ENCODE data around the gene MMP28. TPM values are rescaled to one million over a fixed set of nuclear protein-coding genes. Genes with fewer than 3 reads are reported as not detected.

MMP28 gene
- total and polyA plus RNA-seq, 7 experiments from 2014 or later: 2.9 to 33.1 (median 14.8) TPM; not detected in 1

GRCh38 chr17:35763767-35764122, 31.7 kb downstream of the MMP28 start:
- no peaks in the 10 kb centered on the region for H3K9me3 ChIP-seq (ENCODE audit: control insufficient read depth in 2 of 3, low read length in 3 of 3)

DNA sequence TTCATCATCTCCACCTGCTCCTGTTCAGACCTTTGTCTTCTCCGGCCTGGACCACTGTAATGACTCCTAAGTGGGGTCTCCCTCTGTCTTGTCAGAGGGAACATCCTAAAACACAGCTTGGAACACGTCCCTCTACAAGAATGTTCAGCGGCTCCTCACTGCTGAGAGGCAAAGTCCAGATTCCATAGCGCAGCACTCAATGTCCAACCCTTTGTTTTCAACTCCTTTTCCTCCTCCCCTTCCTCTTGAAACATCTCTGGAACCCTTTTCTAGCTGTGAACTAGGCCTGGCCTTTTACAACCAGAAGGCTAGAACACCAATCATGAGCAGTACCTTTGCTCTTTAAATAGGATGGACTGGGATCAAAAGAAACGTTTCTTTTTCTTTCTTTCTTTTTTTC, 33.8 kb downstream of the MMP28 start:
- intact Hi-C loops (cut with micrococcal nuclease): loop anchor here in 1 of 2 donors (5.0 kb wide), 1 partner anchor 171 kb away; the partner anchor contains the start of gene RDM1
- no peaks in the 10 kb centered on the region for H3K27me3 ChIP-seq (ENCODE audit: control insufficient read depth in 2 of 2, insufficient read depth in 2 of 2, low read length in 2 of 2)
- H3K4me1 Mint-ChIP-seq: peaks cover 0 to 10% (median 8%) of the 10 kb centered on the region in 7 donors

More at GRCh38 chr17:35763767-35764122, 31.7 kb downstream of the MMP28 start:
- H3K27ac Mint-ChIP-seq: no peak overlapping the region
- ChIA-PET CTCF (interaction anchor here (0.7 to 13.0 kb wide), 28 partner anchors 12 to 623 kb away, joined by 3 to 222 read pairs (median 6); partner anchors contain the start of genes MMP28 and TAF15), POLR2A (interaction anchor here (0.6 to 5.0 kb wide), 10 partner anchors 9 to 1235 kb away, joined by 3 to 108 read pairs (median 5); partner anchors contain the start of genes MMP28 and TAF15)
- peaks cover 0 to 21% (median 0%) of the 10 kb centered on the region in 5 donors for H3K27me3 Mint-ChIP-seq
- intact Hi-C loops (cut with micrococcal nuclease): loop anchor here (1.0 to 5.0 kb wide), 3 partner anchors 41 to 169 kb away; partner anchors contain the start of genes TAF15 (in 2 of the 2) and RDM1 (in 1 of the 2)
- peak overlapping the region; percentile 27 to 99 (median 92) for H3K4me3 Mint-ChIP-seq
- H3K36me3 Mint-ChIP-seq: no peaks in the 10 kb centered on the region
- no peaks in the 10 kb centered on the region for H3K27me3 ChIP-seq (ENCODE audit: control insufficient read depth in 2 of 2, insufficient read depth in 2 of 2, low read length in 2 of 2)
- peaks cover 0 to 2% (median 0%) of the 10 kb centered on the region in 11 donors for H3K9me3 Mint-ChIP-seq
- peak overlapping the region; percentile 92 for H3K4me3 ChIP-seq (ENCODE audit: low read length)
- H3K4me1 Mint-ChIP-seq: peaks cover 0 to 10% (median 8%) of the 10 kb centered on the region in 7 donors
- DNase-seq (no peak), ATAC-seq (no peak)
- H3K27ac ChIP-seq (ENCODE audit: low read depth, low read length): peak overlapping the region; percentile 50
- peaks cover 0 to 9% of the 10 kb centered on the region in 2 donors for H3K4me1 ChIP-seq (ENCODE audit: control insufficient read depth in 2 of 2, insufficient read depth in 2 of 2, low read length in 2 of 2)
- H3K36me3 ChIP-seq (ENCODE audit: control insufficient read depth in 2 of 3, insufficient read depth in 3 of 3, low read length in 3 of 3): no peaks in the 10 kb centered on the region

DNA sequence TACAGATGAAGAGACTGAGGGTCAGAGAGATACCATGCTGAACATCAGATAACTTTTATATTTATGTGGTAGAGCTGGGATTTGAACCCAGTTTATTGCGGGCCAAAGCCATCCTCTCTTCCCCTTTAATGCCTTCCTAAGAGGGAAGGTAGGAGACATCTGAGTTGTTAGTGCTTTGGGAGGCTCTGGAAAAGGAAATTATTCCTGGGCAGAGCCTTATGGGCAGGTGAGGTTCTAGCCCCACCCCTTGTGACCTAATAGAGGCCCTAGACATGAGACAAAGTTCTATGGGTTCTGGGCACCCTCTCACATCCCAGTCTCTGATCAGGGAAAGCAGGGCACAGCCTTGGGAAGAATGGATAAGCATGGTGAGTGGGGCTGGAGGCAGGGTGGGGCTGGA, 34.9 kb downstream of the MMP28 start, which contains the start of gene C17orf50:
TSS of gene C17orf50 (plus strand) at position 301 of the 400 bp plus-strand sequence. CDS start at position 356, 55 bp downstream.
- intact Hi-C loops (cut with micrococcal nuclease): loop anchor here in 1 of 2 donors (5.0 kb wide), 1 partner anchor 172 kb away; the partner anchor contains the start of gene RDM1
- H3K4me1 ChIP-seq (ENCODE audit: control insufficient read depth in 2 of 2, insufficient read depth in 2 of 2, low read length in 2 of 2): peaks cover 0 to 9% of the 10 kb centered on the region in 2 donors
- peaks cover 0 to 15% (median 0%) of the 10 kb centered on the region in 5 donors for H3K27me3 Mint-ChIP-seq
- peak within 1 kb of the TSS in 1 of 10 donors; percentile 30 for H3K4me3 Mint-ChIP-seq
- H3K9me3 ChIP-seq (ENCODE audit: control insufficient read depth in 2 of 3, low read length in 3 of 3): no peaks in the 10 kb centered on the region
- no peak for ATAC-seq
- H3K4me3 ChIP-seq (ENCODE audit: low read length): no peak within 1 kb of the TSS
- no peaks in the 10 kb centered on the region for H3K36me3 Mint-ChIP-seq
- H3K27ac Mint-ChIP-seq: peak within 1 kb of the TSS in 1 of 9 donors; percentile 51
- H3K27me3 ChIP-seq (ENCODE audit: control insufficient read depth in 2 of 2, insufficient read depth in 2 of 2, low read length in 2 of 2): no peaks in the 10 kb centered on the region
- POLR2A ChIA-PET: interaction anchor here (1.7 kb wide), 1 partner anchor 48 kb away, joined by 10 read pairs; the partner anchor contains the start of gene TAF15
- DNase-seq: no peak
- H3K9me3 Mint-ChIP-seq: peaks cover 0 to 2% (median 0%) of the 10 kb centered on the region in 11 donors
- peaks cover 0 to 10% (median 8%) of the 10 kb centered on the region in 7 donors for H3K4me1 Mint-ChIP-seq
- CTCF ChIA-PET: interaction anchor here (13.0 kb wide), 1 partner anchor 48 kb away, joined by 222 read pairs; the partner anchor contains the start of gene TAF15
- H3K36me3 ChIP-seq (ENCODE audit: control insufficient read depth in 2 of 3, insufficient read depth in 3 of 3, low read length in 3 of 3): no peaks in the 10 kb centered on the region
- no peak within 1 kb of the TSS for H3K27ac ChIP-seq (ENCODE audit: low read depth, low read length)

More for the DNA sequence above, 33.8 kb downstream of the MMP28 start:
- ChIA-PET POLR2A (interaction anchor here (1.7 kb wide), 1 partner anchor 47 kb away, joined by 10 read pairs; the partner anchor contains the start of gene TAF15), CTCF (interaction anchor here (1.0 to 13.0 kb wide), 4 partner anchors 31 to 183 kb away, joined by 3 to 222 read pairs (median 4); partner anchors contain the start of genes MMP28 and TAF15)
- Mint-ChIP-seq H3K4me3 (peak overlapping the region in 1 of 10 donors; percentile 30), H3K9me3 (peaks cover 0 to 2% (median 0%) of the 10 kb centered on the region in 11 donors), H3K27ac (peak overlapping the region in 1 of 9 donors; percentile 51), H3K36me3 (no peaks in the 10 kb centered on the region), H3K27me3 (peaks cover 0 to 13% (median 0%) of the 10 kb centered on the region in 5 donors)
- Histone ChIP-seq H3K4me3 (ENCODE audit: low read length) (no peak overlapping the region), H3K27ac (ENCODE audit: low read depth, low read length) (no peak overlapping the region), H3K9me3 (ENCODE audit: control insufficient read depth in 2 of 3, low read length in 3 of 3) (no peaks in the 10 kb centered on the region), H3K4me1 (ENCODE audit: control insufficient read depth in 2 of 2, insufficient read depth in 2 of 2, low read length in 2 of 2) (peaks cover 0 to 9% of the 10 kb centered on the region in 2 donors), H3K36me3 (ENCODE audit: control insufficient read depth in 2 of 3, insufficient read depth in 3 of 3, low read length in 3 of 3) (no peaks in the 10 kb centered on the region)
- DNase-seq: no peak
- ATAC-seq: no peak

DNA sequence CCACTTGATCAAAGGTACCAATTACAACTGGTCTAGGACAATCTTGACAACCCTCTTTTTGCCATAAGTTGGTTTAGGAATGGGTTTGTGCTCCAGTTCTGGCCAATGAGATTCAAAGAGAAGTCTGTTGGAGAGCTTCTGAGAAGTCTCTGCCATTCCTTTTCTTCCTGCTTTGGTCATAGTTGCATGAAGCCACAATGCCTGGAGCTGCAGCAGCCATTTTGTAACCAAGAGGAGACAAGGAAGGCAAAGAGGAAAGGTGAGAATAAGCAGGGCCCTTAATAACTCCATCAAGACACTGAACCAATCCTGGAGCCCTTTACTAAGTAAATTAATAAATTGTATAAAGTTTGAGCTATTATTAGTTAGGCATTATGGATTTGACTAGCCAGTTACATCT, 38.2 kb downstream of the MMP28 start:
- DNase-seq (no peak), ATAC-seq (no peak)
- Mint-ChIP-seq H3K36me3 (no peaks in the 10 kb centered on the region), H3K9me3 (peaks cover 0 to 2% (median 0%) of the 10 kb centered on the region in 11 donors), H3K4me1 (peaks cover 0 to 2% (median 0%) of the 10 kb centered on the region in 7 donors), H3K27me3 (peaks cover 0 to 23% (median 1%) of the 10 kb centered on the region in 5 donors), H3K27ac (no peak overlapping the region), H3K4me3 (no peak overlapping the region)
- no peak overlapping the region for H3K27ac ChIP-seq (ENCODE audit: low read depth, low read length)
- no peaks in the 10 kb centered on the region for H3K9me3 ChIP-seq (ENCODE audit: control insufficient read depth in 2 of 3, low read length in 3 of 3)
- CTCF ChIA-PET: interaction anchor here (0.6 to 1.4 kb wide), 5 partner anchors 10 to 144 kb away, joined by 3 to 5 read pairs (median 4); partner anchors contain the start of gene TAF15
- H3K4me1 ChIP-seq (ENCODE audit: control insufficient read depth in 2 of 2, insufficient read depth in 2 of 2, low read length in 2 of 2): no peaks in the 10 kb centered on the region
- no peaks in the 10 kb centered on the region for H3K36me3 ChIP-seq (ENCODE audit: control insufficient read depth in 2 of 3, insufficient read depth in 3 of 3, low read length in 3 of 3)
- POLR2A ChIA-PET: no interaction called here
- H3K27me3 ChIP-seq (ENCODE audit: control insufficient read depth in 2 of 2, insufficient read depth in 2 of 2, low read length in 2 of 2): no peaks in the 10 kb centered on the region
- intact Hi-C loops (cut with micrococcal nuclease): no loop called here
- no peak overlapping the region for H3K4me3 ChIP-seq (ENCODE audit: low read length)

DNA sequence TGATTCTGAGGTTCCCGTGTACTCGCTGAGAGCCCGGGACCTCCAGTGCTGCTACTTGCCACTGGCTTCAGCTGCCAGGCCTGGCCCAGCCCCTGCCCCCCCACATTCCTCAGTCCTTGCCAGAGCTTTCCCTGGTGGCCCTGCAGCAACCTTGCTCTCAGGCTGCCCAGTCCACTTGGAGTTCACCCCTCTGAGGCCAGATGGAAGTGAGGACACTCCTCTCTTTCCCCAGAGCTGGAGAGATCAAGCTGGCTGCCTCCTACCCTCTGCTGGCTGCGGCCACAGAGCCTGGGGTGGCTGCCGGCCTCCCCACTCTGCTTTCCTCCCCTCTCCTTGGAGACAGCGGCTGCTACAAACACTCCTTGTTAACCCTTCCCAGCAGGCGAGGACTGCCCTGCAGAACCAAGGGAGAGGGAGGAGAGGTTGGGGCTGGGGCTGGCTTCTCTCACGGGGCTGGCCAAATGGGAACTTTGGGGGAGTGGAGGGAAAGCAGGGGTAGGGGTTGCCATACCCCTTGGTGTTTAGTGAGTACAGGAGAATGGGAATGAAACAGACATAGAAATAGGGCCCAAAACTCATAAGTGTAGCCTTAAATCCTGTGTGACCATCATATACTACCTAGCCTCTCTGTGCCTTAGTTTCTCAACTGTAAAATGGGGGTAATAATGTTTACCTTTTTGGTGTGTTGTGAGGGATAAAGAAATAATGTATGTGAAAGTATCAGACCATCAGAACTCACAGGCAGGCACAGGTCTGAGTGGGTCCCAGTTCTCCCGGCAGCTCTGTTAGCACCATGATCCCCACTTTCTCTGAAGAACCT, 42.3 kb downstream of the MMP28 start, which contains the start of gene GAS2L2:
TSS of gene GAS2L2 (minus strand) at position 295 of the 820 bp plus-strand sequence. CDS start 389 bp downstream, outside the sequence.
- CTCF ChIA-PET: no interaction called here
- no peak for DNase-seq
- intact Hi-C loops (cut with micrococcal nuclease): no loop called here

DNA sequence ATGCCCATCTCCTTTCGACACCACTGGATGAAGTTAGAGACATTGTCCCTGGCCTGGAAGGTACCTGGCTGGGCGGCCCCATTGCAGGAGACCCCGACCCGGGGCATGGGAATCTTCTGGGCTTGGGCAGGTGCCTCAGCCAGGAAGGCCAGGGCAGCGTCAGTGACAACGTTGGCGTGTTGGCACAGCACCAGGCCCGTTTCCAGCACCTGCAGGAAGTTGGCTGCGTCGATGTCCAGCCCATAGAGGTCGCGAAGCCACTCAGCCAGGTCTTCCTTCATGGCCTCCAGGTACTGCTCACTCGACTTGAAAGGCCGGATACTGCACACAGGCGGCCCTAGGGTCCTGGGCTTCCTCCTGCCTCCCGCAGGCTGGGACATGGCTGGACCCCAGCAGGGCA, 43.0 kb downstream of the MMP28 start:
- intact Hi-C loops (cut with micrococcal nuclease): no loop called here
- no peaks in the 10 kb centered on the region for H3K36me3 Mint-ChIP-seq
- ATAC-seq (no peak), DNase-seq (no peak)
- peaks cover 0 to 19% (median 3%) of the 10 kb centered on the region in 7 donors for H3K4me1 Mint-ChIP-seq
- Histone ChIP-seq H3K9me3 (ENCODE audit: control insufficient read depth in 2 of 3, low read length in 3 of 3) (no peaks in the 10 kb centered on the region), H3K4me1 (ENCODE audit: control insufficient read depth in 2 of 2, insufficient read depth in 2 of 2, low read length in 2 of 2) (no peaks in the 10 kb centered on the region), H3K27ac (ENCODE audit: low read depth, low read length) (no peak overlapping the region), H3K4me3 (ENCODE audit: low read length) (no peak overlapping the region), H3K36me3 (ENCODE audit: control insufficient read depth in 2 of 3, insufficient read depth in 3 of 3, low read length in 3 of 3) (no peaks in the 10 kb centered on the region), H3K27me3 (ENCODE audit: control insufficient read depth in 2 of 2, insufficient read depth in 2 of 2, low read length in 2 of 2) (peaks cover 0 to 10% of the 10 kb centered on the region in 2 donors)
- no peak overlapping the region for H3K4me3 Mint-ChIP-seq
- ChIA-PET POLR2A (no interaction called here), CTCF (no interaction called here)
- no peak overlapping the region for H3K27ac Mint-ChIP-seq
- H3K27me3 Mint-ChIP-seq: peaks cover 29 to 49% (median 34%) of the 10 kb centered on the region in 5 donors
- peaks cover 0 to 1% (median 0%) of the 10 kb centered on the region in 11 donors for H3K9me3 Mint-ChIP-seq

More for the DNA sequence above, 42.3 kb downstream of the MMP28 start, which contains the start of gene GAS2L2:
- H3K4me3 ChIP-seq (ENCODE audit: low read length): no peak within 1 kb of the TSS
- H3K36me3 ChIP-seq (ENCODE audit: control insufficient read depth in 2 of 3, insufficient read depth in 3 of 3, low read length in 3 of 3): no peaks in the 10 kb centered on the region
- H3K4me1 ChIP-seq (ENCODE audit: control insufficient read depth in 2 of 2, insufficient read depth in 2 of 2, low read length in 2 of 2): no peaks in the 10 kb centered on the region
- Mint-ChIP-seq H3K27ac (no peak within 1 kb of the TSS), H3K36me3 (no peaks in the 10 kb centered on the region), H3K4me3 (no peak within 1 kb of the TSS), H3K4me1 (peaks cover 0 to 16% (median 3%) of the 10 kb centered on the region in 7 donors), H3K9me3 (no peaks in the 10 kb centered on the region), H3K27me3 (peaks cover 29 to 49% (median 33%) of the 10 kb centered on the region in 5 donors)
- no peak within 1 kb of the TSS for H3K27ac ChIP-seq (ENCODE audit: low read depth, low read length)
- no peak for ATAC-seq
- POLR2A ChIA-PET: no interaction called here
- peaks cover 0 to 4% of the 10 kb centered on the region in 2 donors for H3K27me3 ChIP-seq (ENCODE audit: control insufficient read depth in 2 of 2, insufficient read depth in 2 of 2, low read length in 2 of 2)
- H3K9me3 ChIP-seq (ENCODE audit: control insufficient read depth in 2 of 3, low read length in 3 of 3): no peaks in the 10 kb centered on the region

Measured in naive thymus-derived CD4-positive, alpha-beta T cell (primary cell).